Fibroblast of mammary gland (primary cell): ENCODE results near the gene AMDHD2.

ENCODE experiments used
- DNase-seq: peaks from one replicate; pipeline ENCODE4 v3.0.0-alpha.2; 2010; ENCODE audit warnings: low read depth
- H3K4me3 ChIP-seq: 2 replicates; pipeline ENCODE4 v1.5.1; 2011; ENCODE audit warnings: low read depth, mild to moderate bottlenecking, low read length, moderate library complexity; ENCODE audit not compliant: control insufficient read depth
- TF ChIP-seq, protein P1 (sequence below): conservative IDR thresholded peaks from 2 replicates; pipeline ENCODE4 v1.5.1; 2011; ENCODE audit warnings: low read depth, low read length, inconsistent platforms; ENCODE audit not compliant: control insufficient read depth, insufficient read depth

Gene AMDHD2

DNA sequence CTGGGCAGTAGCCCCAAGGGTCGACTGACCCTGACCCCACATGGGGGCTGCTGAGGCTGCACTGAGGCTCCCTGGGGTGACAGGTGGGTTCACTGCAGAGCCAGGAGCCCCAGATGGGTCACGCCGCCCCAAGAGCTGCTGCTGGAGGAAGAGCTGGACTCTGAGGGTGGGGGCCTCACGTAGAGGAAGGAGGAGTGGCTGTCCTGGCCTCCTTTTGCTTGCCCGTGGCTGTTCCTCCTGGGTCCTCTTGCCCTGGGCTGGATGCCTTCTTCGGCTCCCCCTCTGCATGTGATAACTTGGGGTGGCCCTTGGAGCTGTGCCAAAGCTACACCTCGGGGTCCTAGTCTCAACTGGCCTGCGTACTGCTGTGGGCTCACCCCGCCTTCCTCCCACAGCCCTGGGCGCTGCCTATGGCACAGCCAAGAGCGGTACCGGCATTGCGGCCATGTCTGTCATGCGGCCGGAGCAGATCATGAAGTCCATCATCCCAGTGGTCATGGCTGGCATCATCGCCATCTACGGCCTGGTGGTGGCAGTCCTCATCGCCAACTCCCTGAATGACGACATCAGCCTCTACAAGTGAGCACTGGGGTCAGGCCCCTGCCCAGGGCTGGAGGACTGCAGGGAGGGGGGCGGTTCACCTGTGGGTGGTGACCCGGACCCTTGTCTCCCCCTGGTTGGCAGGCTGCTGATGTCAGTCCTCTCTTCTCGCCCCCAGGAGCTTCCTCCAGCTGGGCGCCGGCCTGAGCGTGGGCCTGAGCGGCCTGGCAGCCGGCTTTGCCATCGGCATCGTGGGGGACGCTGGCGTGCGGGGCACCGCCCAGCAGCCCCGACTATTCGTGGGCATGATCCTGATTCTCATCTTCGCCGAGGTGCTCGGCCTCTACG lies 1.1 kb upstream of the AMDHD2 start:
- H3K4me3 ChIP-seq, result no peak overlapping the region
- no peak for DNase-seq
- TF ChIP-seq, protein P1, sequence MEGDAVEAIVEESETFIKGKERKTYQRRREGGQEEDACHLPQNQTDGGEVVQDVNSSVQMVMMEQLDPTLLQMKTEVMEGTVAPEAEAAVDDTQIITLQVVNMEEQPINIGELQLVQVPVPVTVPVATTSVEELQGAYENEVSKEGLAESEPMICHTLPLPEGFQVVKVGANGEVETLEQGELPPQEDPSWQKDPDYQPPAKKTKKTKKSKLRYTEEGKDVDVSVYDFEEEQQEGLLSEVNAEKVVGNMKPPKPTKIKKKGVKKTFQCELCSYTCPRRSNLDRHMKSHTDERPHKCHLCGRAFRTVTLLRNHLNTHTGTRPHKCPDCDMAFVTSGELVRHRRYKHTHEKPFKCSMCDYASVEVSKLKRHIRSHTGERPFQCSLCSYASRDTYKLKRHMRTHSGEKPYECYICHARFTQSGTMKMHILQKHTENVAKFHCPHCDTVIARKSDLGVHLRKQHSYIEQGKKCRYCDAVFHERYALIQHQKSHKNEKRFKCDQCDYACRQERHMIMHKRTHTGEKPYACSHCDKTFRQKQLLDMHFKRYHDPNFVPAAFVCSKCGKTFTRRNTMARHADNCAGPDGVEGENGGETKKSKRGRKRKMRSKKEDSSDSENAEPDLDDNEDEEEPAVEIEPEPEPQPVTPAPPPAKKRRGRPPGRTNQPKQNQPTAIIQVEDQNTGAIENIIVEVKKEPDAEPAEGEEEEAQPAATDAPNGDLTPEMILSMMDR, result no peak

DNA sequence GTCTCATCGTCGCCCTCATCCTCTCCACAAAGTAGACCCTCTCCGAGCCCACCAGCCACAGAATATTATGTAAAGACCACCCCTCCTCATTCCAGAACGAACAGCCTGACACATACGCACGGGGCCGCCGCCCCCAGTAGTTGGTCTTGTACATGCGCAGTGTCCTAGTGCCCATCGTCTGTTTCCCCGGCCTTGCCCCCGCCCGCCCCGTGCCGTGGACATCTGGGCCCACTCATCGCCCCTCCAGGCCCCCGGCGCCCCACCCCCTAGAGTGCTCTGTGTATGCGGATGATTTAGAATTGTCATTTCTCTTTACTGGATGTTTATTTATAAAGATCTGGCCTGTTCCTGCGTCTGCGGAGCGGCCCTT lies 475 bp upstream of the AMDHD2 start:
- TF ChIP-seq, protein P1, result no peak
- DNase-seq, result no peak
- H3K4me3 ChIP-seq, result no peak overlapping the region

- TF ChIP-seq, protein P1, result peak; percentile 14
- DNase-seq, result peak; percentile 55
- peak overlapping the region; percentile 69 for H3K4me3 ChIP-seq
Measured at GRCh38 chr16:2520784-2521531, 787 bp downstream of the AMDHD2 start.

DNA sequence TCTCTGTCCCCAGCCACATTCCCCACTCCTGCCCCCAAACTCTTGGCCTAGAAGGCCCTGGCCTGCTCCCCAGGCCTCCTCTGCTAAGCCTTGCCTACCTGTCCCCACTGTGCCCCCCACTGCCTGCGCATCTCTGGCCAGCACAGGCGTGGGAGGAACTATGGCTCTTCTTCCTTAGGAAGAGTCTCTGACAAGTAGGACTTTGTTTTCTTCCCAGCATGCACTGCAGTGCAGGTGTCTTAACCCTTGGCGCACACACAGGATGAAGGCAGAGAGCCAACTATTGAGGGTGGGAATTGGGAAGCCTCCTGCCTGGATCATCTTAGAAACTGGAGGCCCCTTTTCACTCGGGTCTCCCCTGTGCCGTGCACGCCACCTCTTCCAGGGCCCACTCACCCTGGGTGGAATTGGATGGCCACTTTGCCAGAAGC lies 3.6 kb downstream of the AMDHD2 start:
- TF ChIP-seq, protein P1, result no peak
- H3K4me3 ChIP-seq, result no peak overlapping the region
- no peak for DNase-seq

DNA sequence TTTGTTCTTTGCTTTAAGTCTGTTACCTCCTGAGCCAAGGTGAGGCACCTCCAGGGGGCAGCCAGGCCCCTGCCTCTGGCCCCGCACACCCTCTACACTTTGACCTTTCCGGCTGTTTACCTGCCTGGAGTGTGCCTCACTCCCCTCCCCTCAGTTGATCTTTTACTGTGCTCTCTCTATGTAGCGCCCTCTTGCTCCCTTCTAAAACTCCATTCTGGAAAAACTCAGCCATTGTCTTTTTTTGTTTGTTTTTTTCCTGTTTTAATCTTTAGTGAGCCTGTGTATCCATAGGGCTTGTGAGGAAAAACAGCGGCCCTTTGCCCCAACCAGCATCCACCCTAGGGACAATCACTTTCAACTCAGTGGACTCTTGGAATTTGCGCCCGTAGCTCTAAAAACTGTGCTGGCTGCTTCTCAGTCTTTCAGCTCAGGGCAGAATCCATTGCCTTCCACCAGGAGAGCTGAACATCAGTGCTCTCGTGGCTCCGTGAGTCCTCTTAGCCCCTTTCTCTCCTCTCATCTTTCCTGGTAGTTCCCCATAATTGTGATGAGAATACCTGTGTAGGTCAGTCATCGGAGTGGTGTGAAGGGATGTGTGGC lies 4.3 kb downstream of the AMDHD2 start:
- no peak for DNase-seq
- TF ChIP-seq, protein P1, result no peak
- no peak overlapping the region for H3K4me3 ChIP-seq

DNA sequence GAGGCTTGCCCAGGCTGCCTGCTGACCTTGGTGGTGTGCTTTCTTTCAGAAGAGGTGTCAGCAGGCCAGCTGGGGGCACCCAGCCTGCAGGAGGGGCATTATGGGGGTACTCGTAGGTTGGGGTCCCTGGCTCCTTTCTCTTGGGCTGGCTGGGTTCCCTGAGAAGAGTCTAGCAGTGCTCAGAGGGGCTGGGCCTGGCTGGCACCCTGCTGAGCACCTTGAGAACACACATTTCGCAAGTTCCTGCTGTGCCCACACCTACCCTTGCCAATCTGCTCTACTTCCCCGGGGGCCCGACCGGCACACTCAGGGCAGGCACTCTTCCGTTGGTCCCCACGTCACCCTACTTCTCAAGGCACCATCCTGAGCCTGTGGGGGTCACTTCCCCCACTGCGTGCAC lies 6.0 kb downstream of the AMDHD2 start:
- TF ChIP-seq, protein P1, result no peak
- H3K4me3 ChIP-seq, result no peak overlapping the region
- DNase-seq, result no peak
